Mammary epithelial cell (primary cell): Measurements from ENCODE around the gene PERP.

Source experiments
- CTCF ChIP-seq, 2 donors: IDR thresholded peaks in 1 of 2; conservative IDR thresholded peaks in 1 of 2; 2 replicates each; pipeline ENCODE4 v1.5.1; 2011 to 2012; ENCODE audit warnings: inconsistent platforms in 2 of 2, low read length in 2 of 2, mild to moderate bottlenecking in 2 of 2, control low read depth in 1 of 2, low read depth in 1 of 2; ENCODE audit not compliant: insufficient read depth in 1 of 2; ENCODE audit errors: extremely low read depth in 1 of 2
- EZH2 ChIP-seq: IDR thresholded peaks from 2 replicates; pipeline ENCODE4 v1.6.1; 2012; ENCODE audit warnings: low read length, inconsistent platforms, borderline replicate concordance

- TF ChIP-seq EZH2 (no peak), CTCF (conservative IDR thresholded peaks at IDR 0.05 in 1 of 2, IDR thresholded peaks at IDR 0.05 in 1 of 2; ENCODE audit: extremely low read depth in 1 of 2, insufficient read depth in 1 of 2, low read depth in 1 of 2, low read length in 2 of 2) (no peak)
Measured at GRCh38 chr6:138087593-138088325, 19.5 kb downstream of the PERP start.
